ENCODE results near the gene COPS7A. TPM values are rescaled to one million over a fixed set of nuclear protein-coding genes. Genes with fewer than 3 reads are reported as not detected.

COPS7A gene
- total RNA-seq, 1 donor from 2014 or later, result 221 TPM

DNA sequence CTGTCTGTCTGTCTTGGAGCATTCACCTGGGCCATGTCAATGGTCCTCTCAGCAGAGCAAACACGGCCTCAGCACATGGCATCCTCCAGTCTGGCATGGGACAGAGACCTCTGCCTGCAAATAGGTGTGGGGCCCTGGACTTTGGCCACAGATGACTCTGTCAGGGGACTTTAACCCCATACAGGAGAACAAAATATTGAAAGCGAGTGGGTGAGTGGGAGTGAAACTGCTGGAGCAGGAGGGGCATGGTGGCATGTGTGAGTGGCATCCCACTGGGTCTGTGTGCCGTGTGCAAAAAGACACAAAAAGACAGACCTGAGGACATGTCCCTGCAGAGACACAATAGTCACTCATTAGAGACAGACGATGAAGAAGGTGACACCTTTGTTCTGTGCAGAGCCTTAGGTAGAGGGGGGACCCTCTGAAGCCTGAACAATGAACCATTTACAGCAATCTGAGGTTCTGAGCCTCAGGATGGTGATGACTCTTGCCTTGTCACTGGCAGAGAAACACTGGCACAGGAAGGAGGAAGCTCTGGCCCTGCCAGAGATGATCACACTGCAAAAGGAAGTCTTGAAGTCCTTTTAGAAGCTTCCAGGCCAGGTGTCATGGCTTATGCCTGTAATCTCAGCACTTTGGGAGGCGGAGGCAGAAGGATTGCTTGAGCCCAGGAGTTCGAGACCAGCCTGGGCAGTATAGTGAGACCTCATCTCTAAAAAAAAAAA lies 56.0 kb downstream of the COPS7A start:
- Histone ChIP-seq H3K4me1 (peaks cover 7% of the 10 kb centered on the region in 2 donors), H3K36me3 (no peaks in the 10 kb centered on the region), H3K27ac (no peak overlapping the region), H3K27me3 (no peaks in the 10 kb centered on the region), H3K4me3 (no peak overlapping the region), H3K9me3 (no peaks in the 10 kb centered on the region)
- intact Hi-C loops (cut with DNase I), result loop anchor here (1.0 to 2.0 kb wide), 4 partner anchors 27 to 163 kb away; partner anchors contain the start of gene MLF2
- TF ChIP-seq CTCF (IDR thresholded peaks at IDR 0.05), result no peak
- DNase-seq (ENCODE audit: low spot score in 2 of 2), result no peak

- Histone ChIP-seq H3K36me3 (no peaks in the 10 kb centered on the region), H3K27ac (no peak overlapping the region), H3K4me3 (no peak overlapping the region), H3K27me3 (no peaks in the 10 kb centered on the region), H3K9me3 (no peaks in the 10 kb centered on the region), H3K4me1 (peaks cover 7% of the 10 kb centered on the region in 2 donors)
- no peak for DNase-seq (ENCODE audit: low spot score in 2 of 2)
- intact Hi-C loops (cut with DNase I), result no loop called here
- no peak for TF ChIP-seq CTCF (IDR thresholded peaks at IDR 0.05)
These were observed 56.7 kb downstream of the COPS7A start for GRCh38 chr12:6780573-6780972.

Other genes starting within 250 kb of the COPS7A start
- gene MRPL51, start 230.8 kb upstream of the COPS7A start, total RNA-seq, result 112 TPM
- 11.7 TPM for gene NCAPD2, start 229.9 kb upstream of the COPS7A start, total RNA-seq
- 3,445 TPM for gene GAPDH, start 189.5 kb upstream of the COPS7A start, total RNA-seq
- 35.0 TPM for gene IFFO1, start 168.0 kb upstream of the COPS7A start, total RNA-seq
- 77.4 TPM for gene NOP2, start 155.8 kb upstream of the COPS7A start, total RNA-seq
- gene CHD4, start 116.7 kb upstream of the COPS7A start, total RNA-seq, result 185 TPM
- gene LPAR5, start 88.1 kb upstream of the COPS7A start, total RNA-seq, result 0.21 TPM
- 10.6 TPM for gene ACRBP, start 76.6 kb upstream of the COPS7A start, total RNA-seq
- gene ING4, start 60.9 kb upstream of the COPS7A start, total RNA-seq, result 2.6 TPM
- 15.1 TPM for gene ZNF384, start 34.7 kb upstream of the COPS7A start, total RNA-seq
- not detected for gene PIANP, start 23.2 kb upstream of the COPS7A start, total RNA-seq
- gene MLF2, start 29.1 kb downstream of the COPS7A start, total RNA-seq, result 145 TPM
- gene PTMS, start 42.3 kb downstream of the COPS7A start, total RNA-seq, result 361 TPM
- not detected for gene LAG3, start 48.5 kb downstream of the COPS7A start, total RNA-seq
- 2.6 TPM for gene CD4, start 65.5 kb downstream of the COPS7A start, total RNA-seq
- 9.4 TPM for gene GPR162, start 97.8 kb downstream of the COPS7A start, total RNA-seq
- 62.2 TPM for gene P3H3, start 104.4 kb downstream of the COPS7A start, total RNA-seq
- gene GNB3, start 116.9 kb downstream of the COPS7A start, total RNA-seq, result 10.4 TPM
- not detected for gene CDCA3, start 127.2 kb downstream of the COPS7A start, total RNA-seq
- gene USP5, start 128.1 kb downstream of the COPS7A start, total RNA-seq, result 46.2 TPM
- 482 TPM for gene TPI1, start 143.5 kb downstream of the COPS7A start, total RNA-seq
- 14.5 TPM for gene SPSB2, start 149.3 kb downstream of the COPS7A start, total RNA-seq
- gene LRRC23, start 180.8 kb downstream of the COPS7A start, total RNA-seq, result 6.6 TPM
- gene ENO2, start 190.5 kb downstream of the COPS7A start, total RNA-seq, result 30.3 TPM
- gene ATN1, start 203.9 kb downstream of the COPS7A start, total RNA-seq, result 207 TPM
- gene RNU7-1, start 219.8 kb downstream of the COPS7A start, total RNA-seq, result not detected
- gene C12orf57, start 220.0 kb downstream of the COPS7A start, total RNA-seq, result 558 TPM
- 1.7 TPM for gene PTPN6, start 227.3 kb downstream of the COPS7A start, total RNA-seq
- gene PHB2, start 246.6 kb downstream of the COPS7A start, total RNA-seq, result 85.5 TPM
- gene EMG1, start 246.9 kb downstream of the COPS7A start, total RNA-seq, result 37.4 TPM